Activated CD8-positive, alpha-beta memory T cell treated with anti-CD3 and anti-CD28 coated beads, Interleukin-2, amount 50 U/mL, for 48 hours (primary cell): ENCODE results near the gene GSTT2B.
A peak's percentile ranks its signal among the peaks of the same experiment; 100 is the strongest.
"Not testable (repeated sequence)": the region's sequence is repeated elsewhere in the genome, so short reads cannot be mapped to it uniquely, and the experiment has no call there.

Source experiments
- DNase-seq: peaks from one replicate; pipeline ENCODE4 v3.0.0-alpha.2; 2020

GSTT2B gene

GRCh38 chr22:23939017-23939357, 22.0 kb downstream of the GSTT2B start:
- DNase-seq, result no peak

- DNase-seq, result no peak
Measured at GRCh38 chr22:23938328-23939016, 22.5 kb downstream of the GSTT2B start.

DNA sequence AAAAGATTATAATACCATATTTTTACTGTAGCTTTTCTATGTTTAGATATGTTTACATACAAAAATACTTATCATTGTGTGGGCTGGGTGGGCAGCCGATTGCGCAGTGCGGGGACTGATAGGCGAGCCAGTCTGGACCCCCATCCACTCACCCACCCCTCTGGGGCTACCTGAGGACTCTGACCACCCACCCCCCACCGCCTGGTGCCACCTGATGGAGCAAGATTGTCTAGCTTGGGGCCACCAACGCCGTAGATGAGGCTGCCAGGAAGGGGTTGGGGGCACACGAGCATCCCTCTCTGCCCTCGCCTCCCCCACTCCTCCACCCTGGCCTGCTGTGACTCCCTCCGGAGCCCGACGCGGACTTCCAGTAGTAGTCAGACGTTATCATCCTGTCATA, 34.4 kb downstream of the GSTT2B start:
- no peak for DNase-seq

- no peak for DNase-seq
Measured at GRCh38 chr22:23925020-23925606, 35.9 kb downstream of the GSTT2B start.

DNA sequence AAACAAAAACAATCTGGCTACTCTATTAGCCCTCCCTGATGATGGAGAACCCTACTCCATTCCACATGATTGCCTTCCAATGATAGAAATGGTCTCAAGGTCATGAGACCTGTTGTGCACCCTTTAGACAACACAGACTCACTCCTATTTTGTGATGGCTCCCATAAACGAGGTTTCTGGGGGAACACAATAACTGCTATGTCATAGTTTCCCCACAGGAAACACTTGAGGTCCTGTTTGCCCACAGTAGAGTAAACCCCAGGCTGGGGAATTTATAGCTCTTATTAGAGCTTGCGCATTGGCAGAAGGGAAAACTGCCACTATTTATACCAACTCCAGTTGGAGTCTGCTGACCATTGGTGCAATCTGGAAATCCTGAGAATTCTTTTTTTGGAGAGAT, 38.1 kb downstream of the GSTT2B start:
- no peak for DNase-seq

DNA sequence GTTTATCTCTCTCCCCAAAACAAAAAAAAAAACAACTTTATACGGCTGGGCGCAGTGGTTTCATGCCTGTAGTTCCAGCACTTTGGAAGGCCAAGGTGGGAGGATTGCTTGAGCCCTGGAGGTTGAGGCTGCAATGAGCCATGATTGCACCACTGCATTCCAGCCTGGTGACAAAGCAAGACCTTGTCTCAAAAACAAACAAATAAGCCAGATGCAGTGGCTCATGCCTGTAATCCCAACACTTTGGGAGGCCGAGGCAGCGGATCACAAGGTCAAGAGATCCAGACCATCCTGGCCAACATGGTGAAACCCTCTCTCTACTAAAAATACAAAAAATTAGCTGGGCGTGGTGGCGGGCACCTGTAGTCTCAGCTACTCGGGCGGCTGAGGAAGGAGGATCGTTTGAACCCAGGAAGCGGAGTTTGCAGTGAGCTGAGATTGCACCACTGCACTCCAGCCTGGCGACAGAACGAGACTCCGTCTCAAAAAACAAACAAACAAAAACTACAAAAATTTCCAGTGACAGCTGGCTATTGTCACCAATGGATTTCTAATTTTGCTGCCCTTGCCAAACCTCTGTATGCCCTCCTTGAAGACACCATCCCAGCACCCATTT, 39.3 kb downstream of the GSTT2B start:
- not testable (repeated sequence) for DNase-seq

DNA sequence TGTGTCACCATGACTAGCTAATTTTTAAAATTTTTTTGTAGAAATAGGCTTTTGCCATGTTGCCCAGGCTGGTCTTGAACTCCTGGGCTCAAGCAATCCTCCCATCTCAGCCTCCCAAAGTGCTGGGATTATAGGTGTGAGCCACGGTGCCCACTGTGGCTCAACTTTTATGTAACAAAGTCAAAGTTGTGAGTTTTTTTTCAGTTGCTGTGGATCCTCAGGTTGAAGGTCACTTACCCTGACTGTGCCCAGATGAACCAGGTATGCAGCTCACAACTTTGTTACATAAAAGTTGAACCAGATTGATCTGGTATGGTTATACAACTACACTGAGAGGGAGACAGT, 40.8 kb downstream of the GSTT2B start:
- not testable (repeated sequence) for DNase-seq

DNA sequence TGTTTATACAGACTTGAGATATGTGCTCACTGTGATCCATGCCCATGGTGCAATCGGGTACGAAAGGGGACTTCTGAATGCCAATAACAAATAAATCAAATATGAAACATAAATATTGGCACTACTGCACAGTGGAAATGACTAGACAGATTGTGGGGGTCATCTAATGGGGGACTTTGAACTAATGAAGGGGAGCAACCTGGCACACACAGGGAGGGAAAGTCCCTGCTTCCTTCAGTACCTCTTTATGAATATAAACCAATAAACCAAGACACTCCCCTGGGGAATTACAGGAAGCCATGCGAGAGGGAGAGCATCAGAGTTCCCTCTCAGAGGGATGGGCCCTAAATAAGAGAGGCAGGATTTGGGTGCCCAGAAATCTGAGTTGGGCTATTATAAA, 45.7 kb downstream of the GSTT2B start:
- DNase-seq, result no peak

DNA sequence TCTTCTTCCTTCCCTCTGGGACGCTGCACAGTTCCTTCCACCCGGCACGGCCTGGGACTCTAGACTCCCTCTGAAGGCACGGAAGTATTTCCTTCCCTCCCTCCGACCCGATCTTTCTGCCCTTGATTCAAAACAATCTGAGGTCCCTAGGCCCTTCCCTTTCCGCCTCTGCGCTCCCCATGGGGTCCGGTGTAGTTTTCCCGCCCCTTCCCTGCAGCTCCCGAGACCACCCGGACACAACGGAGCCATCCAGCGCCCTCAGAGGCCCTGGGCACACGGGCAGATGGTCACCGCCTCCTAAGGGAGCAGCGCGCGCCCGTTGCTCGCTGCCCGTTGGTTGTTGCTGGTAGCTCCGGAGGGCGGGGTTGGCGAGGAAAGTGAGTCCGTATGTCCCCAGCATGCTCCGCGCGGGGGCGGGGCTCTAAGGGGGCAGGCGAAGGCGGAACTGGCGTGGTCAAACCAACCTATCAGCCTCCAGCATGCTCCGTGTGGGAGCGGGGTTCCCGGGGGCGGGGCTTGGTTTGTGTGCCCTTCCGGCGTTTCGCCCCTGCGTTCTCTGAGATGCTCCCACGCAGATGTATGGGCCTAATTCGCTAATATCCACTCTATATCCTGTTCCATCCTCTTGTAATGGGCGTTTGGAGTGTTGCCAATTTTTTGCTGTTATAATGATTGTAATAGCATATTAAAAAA, 47.2 kb downstream of the GSTT2B start:
- peak; percentile 99 for DNase-seq

DNA sequence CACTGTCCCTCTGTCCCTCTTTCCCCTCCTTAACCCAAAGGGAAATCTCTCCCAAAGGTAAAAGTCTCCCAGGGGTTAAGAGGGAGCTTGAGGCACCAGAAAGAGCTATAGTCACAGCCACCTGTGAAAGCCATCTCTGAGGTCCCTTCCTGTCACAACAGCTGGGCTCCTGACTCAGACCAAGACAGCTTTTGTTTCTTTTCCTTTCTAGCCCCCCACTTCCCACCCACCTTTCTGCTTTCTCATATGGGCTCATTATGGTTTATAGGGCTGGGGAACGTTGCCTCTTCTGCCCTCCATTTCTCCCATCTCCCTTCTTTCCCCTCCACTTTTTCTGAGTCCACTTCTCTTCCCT, 47.7 kb downstream of the GSTT2B start:
- no peak for DNase-seq

- no peak for DNase-seq
Measured at GRCh38 chr22:23912293-23912903, 48.6 kb downstream of the GSTT2B start.

DNA sequence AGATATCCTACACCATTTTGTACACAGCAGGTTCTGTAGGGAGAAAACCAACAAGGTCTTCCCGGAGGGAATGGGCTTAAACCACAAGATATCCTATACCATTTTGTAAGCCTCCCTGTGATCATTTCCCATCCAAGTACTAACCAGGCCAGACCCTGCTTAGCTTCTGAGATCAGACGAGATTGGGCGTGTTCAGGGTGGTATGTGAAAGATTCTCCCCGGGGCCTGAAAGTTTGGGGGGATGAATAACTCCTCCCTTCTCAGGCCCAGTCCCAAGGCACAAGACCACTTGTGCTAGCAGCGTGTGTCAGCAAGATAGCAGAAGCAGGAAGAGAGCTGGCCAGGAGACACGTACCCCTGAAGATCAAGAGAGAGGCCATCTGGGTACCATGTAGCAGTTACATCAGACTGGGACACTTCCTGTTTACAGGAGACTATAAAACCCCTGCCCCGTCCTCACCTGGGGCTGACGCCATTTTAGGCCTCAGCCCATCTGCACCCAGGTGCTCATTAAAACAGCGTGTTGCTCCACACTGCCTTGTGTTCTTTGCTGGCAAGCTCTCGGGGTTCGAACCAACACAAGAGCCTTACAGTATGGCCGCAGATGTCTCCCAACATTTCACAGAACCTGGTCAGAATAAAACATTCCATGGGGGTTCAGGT, 49.5 kb downstream of the GSTT2B start:
- no peak for DNase-seq

DNA sequence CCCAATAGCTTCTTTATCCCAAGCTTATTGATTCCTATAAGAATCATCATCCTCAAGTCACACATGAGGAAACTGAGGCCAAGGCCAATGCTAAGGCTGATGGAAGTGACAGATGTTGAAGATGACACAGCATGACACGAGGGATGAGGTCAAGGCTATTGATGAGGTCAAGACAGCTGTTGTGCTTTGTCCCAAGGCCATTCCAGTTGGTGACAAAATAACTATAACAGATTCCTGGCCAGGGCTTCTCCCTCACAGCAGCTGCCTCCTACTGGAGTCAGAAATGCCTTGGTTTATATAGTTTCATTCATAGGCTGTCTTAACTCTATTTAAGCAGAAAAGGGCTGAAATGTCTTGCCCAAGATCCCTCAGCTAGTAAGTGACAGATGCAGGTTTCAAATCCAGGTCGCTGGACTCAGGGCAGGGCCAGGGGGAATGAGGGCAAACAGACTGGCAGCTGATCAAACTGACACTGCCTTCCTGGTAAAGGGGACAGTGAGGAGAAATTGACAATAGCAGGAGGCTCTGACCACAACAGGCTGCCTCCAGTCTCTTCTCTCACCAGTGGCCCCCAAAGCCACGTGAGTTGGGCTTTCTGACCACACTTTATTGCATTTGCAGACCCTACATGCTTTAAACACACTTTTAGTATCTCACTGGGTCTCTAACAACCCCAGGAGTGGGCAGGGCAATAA, 50.4 kb downstream of the GSTT2B start:
- DNase-seq, result no peak

DNA sequence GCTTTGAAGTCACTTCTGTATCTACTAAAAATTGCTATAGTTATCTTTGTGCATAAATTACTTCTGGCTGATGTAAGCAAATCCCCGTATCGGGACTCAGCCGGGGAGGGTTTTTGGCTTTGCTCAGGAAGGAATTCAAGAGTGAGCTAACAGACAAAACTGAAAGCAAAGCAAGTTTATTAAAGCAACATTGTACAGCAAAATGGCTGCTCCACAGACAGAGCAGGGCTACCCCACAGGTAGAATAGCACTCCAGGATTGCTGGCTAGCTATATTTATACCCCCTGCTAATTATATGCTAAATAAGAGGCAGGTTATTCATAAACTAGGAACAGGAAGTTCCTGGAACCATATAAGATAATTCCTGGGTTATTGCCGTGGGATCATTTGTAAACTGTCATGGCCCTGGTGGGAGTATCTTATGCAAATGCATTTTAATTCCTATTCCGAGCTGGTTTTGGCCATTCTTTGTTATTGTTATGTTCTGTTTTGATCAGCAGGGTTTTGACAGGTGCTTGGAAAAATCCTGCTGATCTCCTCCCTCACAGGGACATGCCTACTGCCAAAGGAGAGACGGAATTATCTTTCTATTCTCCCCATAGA, 51.6 kb downstream of the GSTT2B start:
- DNase-seq, result no peak

DNA sequence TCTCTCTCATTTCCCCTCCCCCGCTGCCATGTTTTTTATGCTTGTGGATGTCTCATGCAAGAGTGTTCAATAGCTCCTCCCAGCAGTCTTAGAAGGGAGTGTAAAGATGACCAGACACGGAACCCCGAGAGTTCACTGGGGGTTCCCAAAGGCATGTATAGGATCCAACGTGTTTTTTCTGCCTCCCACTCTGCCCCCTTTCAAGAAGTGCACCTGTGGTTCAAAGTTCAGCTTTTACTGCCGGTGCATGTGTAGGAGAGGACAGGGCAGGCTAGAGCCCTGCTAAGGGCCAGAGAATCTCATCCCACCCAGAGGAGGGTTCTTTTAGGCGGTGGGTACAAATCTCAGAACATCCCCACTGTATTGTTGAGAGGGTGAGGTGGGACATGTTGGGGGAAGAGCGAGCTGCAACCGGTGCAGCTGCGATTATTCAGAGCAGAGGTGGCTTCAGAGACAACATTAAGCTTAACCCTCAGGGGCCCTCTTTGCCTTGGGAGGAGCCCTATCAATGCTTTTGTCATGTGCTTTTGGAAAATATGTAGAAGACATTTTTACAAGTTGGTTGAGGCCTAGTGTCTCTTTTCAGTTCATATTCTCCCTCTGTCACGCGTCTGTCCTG, 52.3 kb downstream of the GSTT2B start:
- no peak for DNase-seq

DNA sequence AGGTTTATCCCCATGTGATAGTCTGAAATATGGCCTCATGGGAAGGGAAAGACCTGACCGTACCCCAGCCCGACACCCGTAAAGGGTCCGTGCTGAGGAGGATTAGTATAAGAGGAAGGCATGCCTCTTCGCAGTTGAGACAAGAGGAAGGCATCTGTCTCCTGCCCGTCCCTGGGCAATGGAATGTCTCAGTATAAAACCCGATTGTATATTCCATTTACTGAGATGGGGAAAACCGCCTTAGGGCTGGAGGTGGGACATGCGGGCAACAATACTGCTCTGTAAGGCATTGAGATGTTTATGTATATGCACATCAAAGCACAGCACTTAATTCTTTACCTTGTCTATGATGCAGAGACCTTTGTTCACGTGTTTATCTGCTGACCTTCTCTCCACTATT, 53.6 kb downstream of the GSTT2B start:
- DNase-seq, result not testable (repeated sequence)
